SIG-M5 (cell line): Measurements from ENCODE around the gene ASCC3.
A peak's percentile ranks its signal among the peaks of the same experiment; 100 is the strongest.
"Not testable (repeated sequence)": the region's sequence is repeated elsewhere in the genome, so short reads cannot be mapped to it uniquely, and the experiment has no call there.

ENCODE experiments used
- DNase-seq: peaks from one replicate; lab custom pipeline; 2025; lab: John Stamatoyannopoulos, UW

ASCC3 gene

GRCh38 chr6:100880853-100881706, at the start of gene ASCC3:
ASCC3 (minus strand) TSS chr6:100881329; CDS start chr6:100867997, 13,332 bp downstream.
- peak; percentile 43 for DNase-seq

GRCh38 chr6:100925749-100926148, 44.6 kb upstream of the ASCC3 start:
- DNase-seq: no peak

- no peak for DNase-seq
These were observed 43.6 kb upstream of the ASCC3 start for GRCh38 chr6:100924534-100925227.

- no peak for DNase-seq
These were observed 42.5 kb upstream of the ASCC3 start for GRCh38 chr6:100923481-100924165.

- no peak for DNase-seq
These were observed 39.0 kb upstream of the ASCC3 start for GRCh38 chr6:100920028-100920605.

- no peak for DNase-seq
These were observed 37.0 kb upstream of the ASCC3 start for GRCh38 chr6:100918152-100918551.

- DNase-seq: no peak
These were observed 34.7 kb upstream of the ASCC3 start for GRCh38 chr6:100915876-100916275.

- DNase-seq: no peak
These were observed 32.5 kb upstream of the ASCC3 start for GRCh38 chr6:100913400-100914276.

GRCh38 chr6:100906325-100906724, 25.2 kb upstream of the ASCC3 start:
- DNase-seq: no peak

GRCh38 chr6:100905067-100905466, 23.9 kb upstream of the ASCC3 start:
- DNase-seq: no peak

- no peak for DNase-seq
These were observed 23.2 kb upstream of the ASCC3 start for GRCh38 chr6:100904316-100904715.

GRCh38 chr6:100901582-100901981, 20.5 kb upstream of the ASCC3 start:
- no peak for DNase-seq

- DNase-seq: no peak
These were observed 18.1 kb upstream of the ASCC3 start for GRCh38 chr6:100899202-100899601.

- DNase-seq: no peak
These were observed 16.5 kb upstream of the ASCC3 start for GRCh38 chr6:100897671-100898070.

GRCh38 chr6:100893743-100894142, 12.6 kb upstream of the ASCC3 start:
- DNase-seq: no peak

- DNase-seq: no peak
These were observed 11.6 kb upstream of the ASCC3 start for GRCh38 chr6:100892693-100893092.

GRCh38 chr6:100892116-100892515, 11.0 kb upstream of the ASCC3 start:
- DNase-seq: no peak

GRCh38 chr6:100891079-100891478, 9.9 kb upstream of the ASCC3 start:
- no peak for DNase-seq

- not testable (repeated sequence) for DNase-seq
These were observed 9.5 kb upstream of the ASCC3 start for GRCh38 chr6:100890646-100891045.

- no peak for DNase-seq
These were observed 8.2 kb upstream of the ASCC3 start for GRCh38 chr6:100889351-100889750.

- DNase-seq: no peak
These were observed 4.9 kb upstream of the ASCC3 start for GRCh38 chr6:100886076-100886475.
